Measurements from ENCODE around the gene GOLT1A. TPM values are rescaled to one million over a fixed set of nuclear protein-coding genes. Genes with fewer than 3 reads are reported as not detected.
A peak's percentile ranks its signal among the peaks of the same experiment; 100 is the strongest.

Gene GOLT1A
- total RNA-seq, 4 donors from 2014 or later, result 0.91 to 1.5 TPM; not detected in 2

DNA sequence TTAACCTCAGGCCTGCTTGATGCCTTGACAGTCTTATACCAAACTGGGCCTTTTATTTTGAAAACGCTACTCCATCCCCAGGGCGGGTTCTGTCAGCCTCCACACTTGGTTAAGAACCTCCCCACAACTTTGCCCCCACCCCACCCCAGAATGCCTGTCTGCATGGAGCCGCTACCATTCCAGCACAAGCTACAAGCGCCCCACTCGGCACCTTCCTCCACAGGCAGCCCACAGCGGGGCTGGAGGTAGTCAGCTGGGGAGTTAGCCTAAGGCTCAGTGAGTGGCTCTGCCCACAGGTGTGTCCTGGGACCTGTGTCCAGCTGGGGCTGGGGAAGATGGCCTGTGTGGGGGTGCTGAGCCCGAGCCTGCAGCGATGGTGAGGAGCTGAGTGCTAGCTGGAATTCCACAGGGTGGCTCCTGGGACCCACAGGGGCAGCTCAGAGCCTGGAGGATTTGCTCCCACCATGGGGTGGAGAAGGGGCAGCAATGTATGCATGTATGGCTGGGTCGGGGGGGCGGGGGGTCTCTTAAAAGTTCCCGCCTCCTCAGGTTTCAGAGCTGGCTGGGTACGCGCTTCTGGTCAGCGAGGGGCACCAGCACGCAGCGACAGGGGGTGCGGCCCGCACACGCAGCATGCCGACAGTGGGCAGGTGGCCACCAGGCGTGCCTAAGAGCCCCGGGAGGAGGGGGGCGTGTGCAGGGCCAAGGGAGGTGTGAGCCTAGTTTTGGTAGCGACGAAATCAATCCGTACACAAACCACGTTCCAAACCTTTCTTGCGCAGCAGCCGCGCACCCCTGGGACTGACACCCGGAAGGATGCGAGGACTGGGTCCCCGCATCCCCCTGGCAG, 62.9 kb downstream of the GOLT1A start:
- peak; percentile 67 to 93 for DNase-seq (ENCODE audit: low spot score in 2 of 2)
- intact Hi-C loops (cut with DNase I; ENCODE audit: low total_unique reads), result no loop called here
- WGBS, 2 donors, result 12 to 19% methylated on average over 23 to 25 of the region's 33 CpGs

DNA sequence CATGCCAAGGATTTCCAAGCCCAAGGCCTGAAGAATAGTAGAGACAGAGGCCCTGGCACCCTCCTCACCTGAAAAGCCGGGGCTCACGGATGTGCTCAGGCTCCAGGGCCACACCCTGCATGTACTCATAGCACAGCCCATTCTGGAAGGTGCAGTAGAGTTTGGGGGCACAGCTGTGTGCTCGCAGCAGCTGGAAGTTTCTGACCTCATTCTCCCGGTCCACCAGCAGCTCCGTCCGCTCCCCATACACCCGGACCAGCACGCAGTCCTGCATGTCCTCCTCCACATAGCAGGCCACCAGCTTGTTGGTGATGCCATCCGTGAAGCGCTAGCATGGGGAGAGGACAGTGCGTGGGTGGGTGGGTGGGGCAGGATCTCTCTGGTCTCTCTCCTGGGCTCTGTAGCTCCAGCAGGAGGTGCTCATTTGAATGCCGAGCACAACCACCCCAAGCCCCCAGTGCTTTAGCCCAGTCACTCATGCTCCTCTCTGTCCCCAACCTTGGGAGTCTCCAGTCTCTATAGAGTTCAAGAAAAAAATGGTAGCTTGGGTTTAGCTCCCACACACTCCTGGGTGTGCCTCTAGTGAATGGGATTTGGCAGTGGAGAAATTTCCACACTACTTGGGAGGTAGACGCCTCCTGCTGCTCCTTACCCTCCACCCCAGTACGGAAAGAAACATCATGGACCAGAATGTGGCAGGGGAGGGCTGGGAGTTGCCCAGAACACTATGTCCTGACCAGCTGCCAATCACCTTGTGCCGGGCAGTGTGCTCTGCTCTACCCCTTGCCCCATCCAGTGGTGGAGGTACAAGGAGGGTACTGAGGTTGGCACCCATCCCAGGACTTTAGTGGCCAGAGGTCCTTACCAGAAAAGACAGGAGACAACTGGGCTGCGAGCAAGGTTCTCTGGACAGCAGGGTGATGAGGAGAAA, 63.9 kb downstream of the GOLT1A start:
- 59 to 73% methylated on average over 13 to 16 of the region's 16 CpGs for WGBS, 2 donors
- intact Hi-C loops (cut with DNase I; ENCODE audit: low total_unique reads), result no loop called here
- no peak overlapping the region for H3K4me3 ChIP-seq (ENCODE audit: low read depth, poor library complexity, severe bottlenecking)
- peak in 1 of 2 donors; percentile 60 for DNase-seq (ENCODE audit: low spot score in 2 of 2)
- TF ChIP-seq, protein P1, sequence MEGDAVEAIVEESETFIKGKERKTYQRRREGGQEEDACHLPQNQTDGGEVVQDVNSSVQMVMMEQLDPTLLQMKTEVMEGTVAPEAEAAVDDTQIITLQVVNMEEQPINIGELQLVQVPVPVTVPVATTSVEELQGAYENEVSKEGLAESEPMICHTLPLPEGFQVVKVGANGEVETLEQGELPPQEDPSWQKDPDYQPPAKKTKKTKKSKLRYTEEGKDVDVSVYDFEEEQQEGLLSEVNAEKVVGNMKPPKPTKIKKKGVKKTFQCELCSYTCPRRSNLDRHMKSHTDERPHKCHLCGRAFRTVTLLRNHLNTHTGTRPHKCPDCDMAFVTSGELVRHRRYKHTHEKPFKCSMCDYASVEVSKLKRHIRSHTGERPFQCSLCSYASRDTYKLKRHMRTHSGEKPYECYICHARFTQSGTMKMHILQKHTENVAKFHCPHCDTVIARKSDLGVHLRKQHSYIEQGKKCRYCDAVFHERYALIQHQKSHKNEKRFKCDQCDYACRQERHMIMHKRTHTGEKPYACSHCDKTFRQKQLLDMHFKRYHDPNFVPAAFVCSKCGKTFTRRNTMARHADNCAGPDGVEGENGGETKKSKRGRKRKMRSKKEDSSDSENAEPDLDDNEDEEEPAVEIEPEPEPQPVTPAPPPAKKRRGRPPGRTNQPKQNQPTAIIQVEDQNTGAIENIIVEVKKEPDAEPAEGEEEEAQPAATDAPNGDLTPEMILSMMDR (IDR thresholded peaks at IDR 0.05), result no peak
- TF ChIP-seq POLR2A (IDR thresholded peaks at IDR 0.05), result no peak

More for the DNA sequence above, 62.9 kb downstream of the GOLT1A start:
- TF ChIP-seq, protein P1 (IDR thresholded peaks at IDR 0.05), result no peak
- TF ChIP-seq POLR2A (IDR thresholded peaks at IDR 0.05), result no peak
- peak overlapping the region; percentile 62 for H3K4me3 ChIP-seq (ENCODE audit: low read depth, poor library complexity, severe bottlenecking)

DNA sequence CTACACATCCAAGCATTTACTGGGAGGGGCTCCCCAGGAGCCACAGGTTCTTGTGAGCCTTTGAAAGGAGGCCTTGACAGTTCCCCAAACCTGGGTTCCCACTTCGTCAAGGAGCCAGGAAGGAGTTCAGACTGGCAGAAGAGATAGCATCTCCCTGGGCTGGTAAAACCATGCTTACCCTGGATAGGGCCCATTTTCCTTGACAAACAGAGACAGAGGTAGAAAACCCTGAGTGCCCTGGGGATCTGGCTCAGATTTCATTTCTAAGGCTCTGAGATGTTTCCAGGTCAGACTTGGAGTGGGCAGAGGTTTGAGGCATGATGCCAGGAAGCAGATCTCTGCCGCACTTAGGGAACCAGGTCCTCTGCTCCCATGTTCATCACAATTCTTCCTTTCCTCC, 64.7 kb downstream of the GOLT1A start:
- 44 to 50% methylated on average over 2 of the region's 2 CpGs for WGBS, 2 donors
- TF ChIP-seq, protein P1 (IDR thresholded peaks at IDR 0.05), result no peak
- no peak for TF ChIP-seq POLR2A (IDR thresholded peaks at IDR 0.05)

More for the DNA sequence above, 64.7 kb downstream of the GOLT1A start:
- DNase-seq (ENCODE audit: low spot score in 2 of 2), result no peak
- intact Hi-C loops (cut with DNase I; ENCODE audit: low total_unique reads), result no loop called here
- H3K4me3 ChIP-seq (ENCODE audit: low read depth, poor library complexity, severe bottlenecking), result no peak overlapping the region

Other genes with a start within 250 kb of the GOLT1A start
- gene SOX13, start 140.9 kb downstream of the GOLT1A start, total RNA-seq, result 10 to 100 TPM in 2 of 4 donors, 1 to 10 TPM in 2; 7.2 to 32.2 (median 16.8) TPM
- 10 to 100 TPM; 21.5 to 53.8 (median 42.6) TPM for gene ETNK2, start 61.9 kb downstream of the GOLT1A start, total RNA-seq
- under 1 TPM in 2 of 4 donors, not detected in 2; 0.17 to 0.26 TPM for gene REN, start 47.7 kb downstream of the GOLT1A start, total RNA-seq
- not detected for gene KISS1, start 17.5 kb downstream of the GOLT1A start, total RNA-seq
- gene PLEKHA6, start 145.9 kb upstream of the GOLT1A start, total RNA-seq, result 10 to 100 TPM in 2 of 4 donors, 1 to 10 TPM in 2; 1.7 to 16.4 (median 11.1) TPM
- gene PPP1R15B, start 197.8 kb upstream of the GOLT1A start, total RNA-seq, result 10 to 100 TPM; 37.9 to 56.4 (median 49.5) TPM

Measured in lower leg skin (tissue), 4 donors.